Liver (tissue), 9 donors: ENCODE results near the gene DRG1. TPM values are rescaled to one million over a fixed set of nuclear protein-coding genes. Genes with fewer than 3 reads are reported as not detected.
"Not testable (repeated sequence)": the region's sequence is repeated elsewhere in the genome, so short reads cannot be mapped to it uniquely, and the experiment has no call there.

Experiments used
- DNase-seq: peaks from one replicate; pipeline ENCODE4 v3.0.0-alpha.2; 2017; ENCODE audit warnings: low spot score
- H3K27ac ChIP-seq, 2 donors: one replicate each; pipeline ENCODE4 v1.7.0; 2013; ENCODE audit warnings: inconsistent platforms in 2 of 2, low read length in 2 of 2, control low read depth in 1 of 2, low read depth in 1 of 2, mild to moderate bottlenecking in 1 of 2
- H3K27me3 ChIP-seq, 4 donors: one replicate each; pipeline versions ENCODE4 v1.6.1 to v1.7.0; 2013; ENCODE audit warnings: low read length in 3 of 4, inconsistent platforms in 1 of 4, mild to moderate bottlenecking in 1 of 4, moderate library complexity in 1 of 4; ENCODE audit not compliant: control insufficient read depth in 4 of 4, insufficient read depth in 4 of 4
- H3K36me3 ChIP-seq, 4 donors: one replicate each; pipeline versions ENCODE4 v1.6.1 to v1.7.0; 2013; ENCODE audit warnings: low read length in 3 of 4, mild to moderate bottlenecking in 3 of 4, low read depth in 1 of 4, moderate library complexity in 1 of 4; ENCODE audit not compliant: control insufficient read depth in 4 of 4, insufficient read depth in 3 of 4
- H3K4me1 ChIP-seq, 4 donors: one replicate each; pipeline versions ENCODE4 v1.6.1 to v1.7.0; 2013; ENCODE audit warnings: low read length in 3 of 4, mild to moderate bottlenecking in 3 of 4, moderate library complexity in 1 of 4; ENCODE audit not compliant: control insufficient read depth in 4 of 4, insufficient read depth in 4 of 4
- H3K4me3 ChIP-seq, 3 donors: one replicate each; pipeline versions ENCODE4 v1.6.1 to v1.7.0; 2013; ENCODE audit warnings: low read length in 3 of 3, control low read depth in 1 of 3, low read depth in 1 of 3, mild to moderate bottlenecking in 1 of 3
- H3K9ac ChIP-seq, 2 donors: one replicate each; pipeline ENCODE4 v1.7.0; 2013; ENCODE audit warnings: low read length in 2 of 2, mild to moderate bottlenecking in 2 of 2, moderate library complexity in 2 of 2, control low read depth in 1 of 2, low read depth in 1 of 2
- H3K9me3 ChIP-seq, 4 donors: one replicate each; pipeline versions ENCODE4 v1.6.1 to v1.7.0; 2013; ENCODE audit warnings: low read length in 3 of 4; ENCODE audit not compliant: control insufficient read depth in 4 of 4
- ATF3 ChIP-seq: IDR thresholded peaks from 2 replicates; pipeline ENCODE4 v1.6.1; 2016; ENCODE audit warnings: antibody characterized with exemption
- CTCF ChIP-seq: fragments of 150-350 bp; IDR thresholded peaks from 2 replicates; pipeline ENCODE4 v1.5.1; 2017; ENCODE audit warnings: improper control_type of control experiment, low read depth, low read length; ENCODE audit not compliant: missing input control
- EGR1 ChIP-seq, 2 donors: IDR thresholded peaks; 2 replicates each; pipeline ENCODE4 v1.6.1; 2016 to 2018; ENCODE audit warnings: antibody characterized with exemption in 2 of 2, low read depth in 2 of 2
- FOXA1 ChIP-seq: IDR thresholded peaks from 2 replicates; pipeline ENCODE4 v1.6.1; 2016; ENCODE audit warnings: antibody characterized with exemption
- FOXA2 ChIP-seq: IDR thresholded peaks from 2 replicates; pipeline ENCODE4 v1.6.1; 2016; ENCODE audit warnings: antibody characterized with exemption
- HNF4A ChIP-seq, 2 donors: conservative IDR thresholded peaks; 2 replicates each; pipeline ENCODE4 v1.6.1; 2016; ENCODE audit warnings: antibody characterized with exemption in 2 of 2, mild to moderate bottlenecking in 2 of 2
- HNF4G ChIP-seq: IDR thresholded peaks from 2 replicates; pipeline ENCODE4 v1.6.1; 2016; ENCODE audit warnings: antibody characterized with exemption
- JUND ChIP-seq, 2 donors: IDR thresholded peaks; 2 replicates each; pipeline ENCODE4 v1.6.1; 2016; ENCODE audit warnings: antibody characterized with exemption in 2 of 2
- MAX ChIP-seq: IDR thresholded peaks from 2 replicates; pipeline ENCODE4 v1.6.1; 2016; ENCODE audit warnings: antibody characterized with exemption
- NR2F2 ChIP-seq: IDR thresholded peaks from 2 replicates; pipeline ENCODE4 v1.6.1; 2016; ENCODE audit warnings: antibody characterized with exemption
- SP1 ChIP-seq: IDR thresholded peaks from 2 replicates; pipeline ENCODE4 v1.6.1; 2018; ENCODE audit warnings: antibody characterized with exemption, mild to moderate bottlenecking
- TAF1 ChIP-seq: conservative IDR thresholded peaks from 2 replicates; pipeline ENCODE4 v1.6.1; 2016; ENCODE audit warnings: antibody characterized with exemption, mild to moderate bottlenecking
- YY1 ChIP-seq: IDR thresholded peaks from 2 replicates; pipeline ENCODE4 v1.6.1; 2016; ENCODE audit warnings: antibody characterized with exemption, mild to moderate bottlenecking
- ZBTB33 ChIP-seq: IDR thresholded peaks from 2 replicates; pipeline ENCODE4 v1.6.1; 2016; ENCODE audit warnings: antibody characterized with exemption
- WGBS: extraction: QIAGEN DNeasy Blood & Tissue Kit; methylation state at CpG from one replicate; pipeline ENCODE4 v1.1.7; 2013; 5-methylcytosine and 5-hydroxymethylcytosine counted together
- polyA plus RNA-seq, 2 donors: library from polyadenylated mRNA; stranded (reverse) in 1 of 2; unstranded in 1 of 2; fragments of 200-250 nt in 1 of 2; fragments of >200 nt in 1 of 2; fragmentation: Nextera tagmentation in 1 of 2; extraction: Ambion mirVana in 1 of 2; gene quantifications; one replicate each; pipeline versions ENCODE4 v1.2.1 to v1.2.3, GENCODE V29; 2013 to 2015
- total RNA-seq, 2 donors: library from RNA; depleted of rRNA; stranded (reverse); fragments of >200 nt; gene quantifications; one replicate each; pipeline ENCODE4 v1.2.3, GENCODE V29; 2014
- donor health status: healthy.
- donor health status: healthy.
- donor health status: healthy.
- donor health status: healthy.
- donor health status: healthy.

DRG1 gene
- total and polyA plus RNA-seq, 4 donors: 23.1 to 39.7 (median 32.5) TPM

GRCh38 chr22:31378123-31378522 is 21.3 kb upstream of the DRG1 start:
- WGBS: 86% methylated on average over 3 of the region's 3 CpGs
- no peaks in the 10 kb centered on the region for H3K9me3 ChIP-seq
- H3K27ac ChIP-seq: no peak overlapping the region
- no peak for DNase-seq
- no peaks in the 10 kb centered on the region for H3K27me3 ChIP-seq
- TF ChIP-seq JUND (IDR thresholded peaks at IDR 0.05): no peak
- TF ChIP-seq ZBTB33: no peak
- no peak for TF ChIP-seq SP1
- no peak for TF ChIP-seq EGR1 (IDR thresholded peaks at IDR 0.05; ENCODE audit: low read depth in 2 of 2)
- TF ChIP-seq MAX: no peak
- TF ChIP-seq ATF3: no peak
- no peak for TF ChIP-seq FOXA1
- TF ChIP-seq CTCF: no peak
- no peak for TF ChIP-seq HNF4A (conservative IDR thresholded peaks at IDR 0.05)
- TF ChIP-seq TAF1: no peak
- no peak for TF ChIP-seq FOXA2
- TF ChIP-seq YY1: no peak
- TF ChIP-seq HNF4G: no peak
- TF ChIP-seq NR2F2: no peak
- no peaks in the 10 kb centered on the region for H3K4me1 ChIP-seq
- H3K9ac ChIP-seq: no peak overlapping the region
- H3K36me3 ChIP-seq: no peaks in the 10 kb centered on the region
- H3K4me3 ChIP-seq: no peak overlapping the region

GRCh38 chr22:31378651-31379050 is 20.8 kb upstream of the DRG1 start:
- not testable (repeated sequence) for H3K36me3 ChIP-seq, H3K27me3 ChIP-seq, H3K9ac ChIP-seq, H3K4me3 ChIP-seq, DNase-seq, H3K9me3 ChIP-seq, H3K4me1 ChIP-seq, H3K27ac ChIP-seq
- 81% methylated on average over 6 of the region's 6 CpGs for WGBS

- 99% methylated on average over 2 of the region's 2 CpGs for WGBS
- no peaks in the 10 kb centered on the region for H3K27me3 ChIP-seq
- no peak overlapping the region for H3K27ac ChIP-seq
- H3K9ac ChIP-seq: no peak overlapping the region
- TF ChIP-seq MAX (no peak), CTCF (no peak), ZBTB33 (no peak)
- H3K9me3 ChIP-seq: no peaks in the 10 kb centered on the region
- H3K36me3 ChIP-seq: no peaks in the 10 kb centered on the region
- H3K4me1 ChIP-seq: peaks cover 1 to 12% (median 10%) of the 10 kb centered on the region in 4 donors
- no peak overlapping the region for H3K4me3 ChIP-seq
- DNase-seq: no peak
Observed at GRCh38 chr22:31393893-31394292, 5.5 kb upstream of the DRG1 start.
